ENCODE data around the gene ELAVL2. TPM values are rescaled to one million over a fixed set of nuclear protein-coding genes. Genes with fewer than 3 reads are reported as not detected.

The ELAVL2 gene
- total RNA-seq, 1 experiment from 2014 or later = 0.18 TPM

DNA sequence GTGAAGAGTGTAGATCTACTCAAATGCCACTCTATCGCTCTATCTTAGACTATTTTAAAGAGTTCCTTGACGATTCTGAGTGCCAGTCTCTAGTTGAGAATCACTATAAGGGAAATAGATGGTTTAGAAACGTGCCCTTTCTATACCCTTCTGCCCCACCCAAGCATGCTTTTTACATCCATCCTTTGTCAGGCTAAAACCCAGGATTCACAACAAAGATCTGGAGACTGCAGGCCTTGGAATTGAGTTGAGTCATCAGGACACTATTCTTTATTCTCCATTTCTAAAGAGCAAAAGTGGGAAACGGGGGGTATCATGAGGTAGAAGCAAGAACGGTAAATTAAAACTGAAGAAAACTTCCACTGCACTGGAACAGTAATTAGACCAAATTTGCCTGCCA lies 48.7 kb downstream of the ELAVL2 start:
- no peaks in the 10 kb centered on the region for H3K4me1 Mint-ChIP-seq (ENCODE audit: low read depth, unreplicated experiment)
- ChIA-PET POLR2A (no interaction called here), CTCF (no interaction called here)
- H3K9me3 Mint-ChIP-seq (ENCODE audit: unreplicated experiment) = no peaks in the 10 kb centered on the region
- no peaks in the 10 kb centered on the region for H3K36me3 ChIP-seq (ENCODE audit: control insufficient read depth, insufficient read depth, low read length)
- BruUV-seq (replicated peaks) = no TSS peak
- no peak overlapping the region for H3K4me3 Mint-ChIP-seq (ENCODE audit: unreplicated experiment)
- no peak for DNase-seq
- H3K27me3 ChIP-seq (replicated peaks; ENCODE audit: control insufficient read depth, insufficient read depth, low read length) = no peaks in the 10 kb centered on the region
- no peaks in the 10 kb centered on the region for H3K36me3 Mint-ChIP-seq (ENCODE audit: insufficient read depth, unreplicated experiment)
- H3K9me3 ChIP-seq = no peaks in the 10 kb centered on the region
- intact Hi-C loops (cut with micrococcal nuclease; ENCODE audit: unreplicated experiment) = no loop called here
- no peak overlapping the region for H3K4me3 ChIP-seq (ENCODE audit: low read depth, low read length)
- no peaks in the 10 kb centered on the region for H3K27me3 Mint-ChIP-seq (ENCODE audit: insufficient read depth, unreplicated experiment)
- H3K27ac Mint-ChIP-seq (ENCODE audit: unreplicated experiment) = no peak overlapping the region
- TF ChIP-seq, protein P1, sequence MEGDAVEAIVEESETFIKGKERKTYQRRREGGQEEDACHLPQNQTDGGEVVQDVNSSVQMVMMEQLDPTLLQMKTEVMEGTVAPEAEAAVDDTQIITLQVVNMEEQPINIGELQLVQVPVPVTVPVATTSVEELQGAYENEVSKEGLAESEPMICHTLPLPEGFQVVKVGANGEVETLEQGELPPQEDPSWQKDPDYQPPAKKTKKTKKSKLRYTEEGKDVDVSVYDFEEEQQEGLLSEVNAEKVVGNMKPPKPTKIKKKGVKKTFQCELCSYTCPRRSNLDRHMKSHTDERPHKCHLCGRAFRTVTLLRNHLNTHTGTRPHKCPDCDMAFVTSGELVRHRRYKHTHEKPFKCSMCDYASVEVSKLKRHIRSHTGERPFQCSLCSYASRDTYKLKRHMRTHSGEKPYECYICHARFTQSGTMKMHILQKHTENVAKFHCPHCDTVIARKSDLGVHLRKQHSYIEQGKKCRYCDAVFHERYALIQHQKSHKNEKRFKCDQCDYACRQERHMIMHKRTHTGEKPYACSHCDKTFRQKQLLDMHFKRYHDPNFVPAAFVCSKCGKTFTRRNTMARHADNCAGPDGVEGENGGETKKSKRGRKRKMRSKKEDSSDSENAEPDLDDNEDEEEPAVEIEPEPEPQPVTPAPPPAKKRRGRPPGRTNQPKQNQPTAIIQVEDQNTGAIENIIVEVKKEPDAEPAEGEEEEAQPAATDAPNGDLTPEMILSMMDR (IDR thresholded peaks at IDR 0.05; ENCODE audit: insufficient read depth in 1 of 2, low read depth in 1 of 2, low read length in 1 of 2, severe bottlenecking in 1 of 2, unreplicated experiment in 1 of 2) = no peak
- H3K4me1 ChIP-seq = no peaks in the 10 kb centered on the region

DNA sequence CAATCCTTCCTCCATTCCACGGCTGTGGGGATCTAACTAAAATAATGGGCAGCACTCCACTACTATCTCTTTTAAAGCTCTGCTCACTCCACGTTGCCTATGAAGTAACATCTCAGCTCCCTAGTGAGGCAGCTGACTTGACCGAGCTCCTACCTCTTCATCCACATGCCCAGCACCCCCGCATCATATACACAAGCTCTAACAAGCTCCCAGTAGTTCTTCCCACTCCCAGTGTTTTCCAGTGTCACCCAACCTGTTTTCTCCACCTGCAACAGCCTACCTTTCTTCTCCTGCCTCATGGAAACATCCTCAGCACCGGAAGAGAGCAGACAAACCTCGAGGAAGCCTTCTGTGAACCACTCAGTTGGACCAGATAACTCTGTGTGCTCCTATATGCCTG lies 50.5 kb downstream of the ELAVL2 start:
- H3K27me3 Mint-ChIP-seq (ENCODE audit: insufficient read depth, unreplicated experiment) = no peaks in the 10 kb centered on the region
- ChIA-PET POLR2A (no interaction called here), CTCF (no interaction called here)
- H3K4me3 Mint-ChIP-seq (ENCODE audit: unreplicated experiment) = no peak overlapping the region
- no peaks in the 10 kb centered on the region for H3K9me3 Mint-ChIP-seq (ENCODE audit: unreplicated experiment)
- H3K36me3 Mint-ChIP-seq (ENCODE audit: insufficient read depth, unreplicated experiment) = no peaks in the 10 kb centered on the region
- no TSS peak for BruUV-seq (replicated peaks)
- DNase-seq = no peak
- Histone ChIP-seq H3K9me3 (no peaks in the 10 kb centered on the region), H3K27me3 (replicated peaks; ENCODE audit: control insufficient read depth, insufficient read depth, low read length) (no peaks in the 10 kb centered on the region), H3K36me3 (ENCODE audit: control insufficient read depth, insufficient read depth, low read length) (no peaks in the 10 kb centered on the region), H3K4me3 (ENCODE audit: low read depth, low read length) (no peak overlapping the region), H3K4me1 (no peaks in the 10 kb centered on the region)
- intact Hi-C loops (cut with micrococcal nuclease; ENCODE audit: unreplicated experiment) = no loop called here
- TF ChIP-seq, protein P1 (IDR thresholded peaks at IDR 0.05; ENCODE audit: insufficient read depth in 1 of 2, low read depth in 1 of 2, low read length in 1 of 2, severe bottlenecking in 1 of 2, unreplicated experiment in 1 of 2) = no peak
- no peaks in the 10 kb centered on the region for H3K4me1 Mint-ChIP-seq (ENCODE audit: low read depth, unreplicated experiment)
- no peak overlapping the region for H3K27ac Mint-ChIP-seq (ENCODE audit: unreplicated experiment)

DNA sequence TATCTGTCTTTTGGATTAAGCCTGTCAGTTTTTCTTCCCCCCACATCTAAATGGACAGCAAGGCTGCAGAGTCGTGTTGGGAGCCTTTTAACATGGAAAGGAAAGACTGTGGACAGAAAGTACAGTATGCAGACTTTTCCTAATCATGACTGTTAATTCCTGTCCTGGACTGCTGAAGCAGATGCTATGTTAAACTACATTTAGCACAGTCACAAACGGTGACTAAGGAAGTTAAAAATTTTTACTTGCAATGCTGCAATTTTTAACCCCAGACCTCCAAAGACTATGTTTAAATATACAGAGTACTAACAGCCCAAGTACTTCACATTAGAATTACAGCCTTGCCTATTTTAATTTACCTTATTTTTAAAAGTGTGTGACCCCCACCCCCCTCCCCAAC lies 51.8 kb downstream of the ELAVL2 start:
- POLR2A ChIA-PET = no interaction called here
- DNase-seq = no peak
- BruUV-seq (replicated peaks) = no TSS peak
- H3K27me3 Mint-ChIP-seq (ENCODE audit: insufficient read depth, unreplicated experiment) = no peaks in the 10 kb centered on the region
- no peaks in the 10 kb centered on the region for H3K9me3 Mint-ChIP-seq (ENCODE audit: unreplicated experiment)
- intact Hi-C loops (cut with micrococcal nuclease; ENCODE audit: unreplicated experiment) = no loop called here
- H3K36me3 ChIP-seq (ENCODE audit: control insufficient read depth, insufficient read depth, low read length) = no peaks in the 10 kb centered on the region
- no peaks in the 10 kb centered on the region for H3K27me3 ChIP-seq (replicated peaks; ENCODE audit: control insufficient read depth, insufficient read depth, low read length)
- CTCF ChIA-PET = no interaction called here
- no peaks in the 10 kb centered on the region for H3K9me3 ChIP-seq
- H3K4me1 Mint-ChIP-seq (ENCODE audit: low read depth, unreplicated experiment) = no peaks in the 10 kb centered on the region
- no peaks in the 10 kb centered on the region for H3K36me3 Mint-ChIP-seq (ENCODE audit: insufficient read depth, unreplicated experiment)
- TF ChIP-seq, protein P1 (IDR thresholded peaks at IDR 0.05; ENCODE audit: insufficient read depth in 1 of 2, low read depth in 1 of 2, low read length in 1 of 2, severe bottlenecking in 1 of 2, unreplicated experiment in 1 of 2) = no peak
- no peak overlapping the region for H3K4me3 ChIP-seq (ENCODE audit: low read depth, low read length)
- H3K27ac Mint-ChIP-seq (ENCODE audit: unreplicated experiment) = no peak overlapping the region
- H3K4me1 ChIP-seq = no peaks in the 10 kb centered on the region
- H3K4me3 Mint-ChIP-seq (ENCODE audit: unreplicated experiment) = no peak overlapping the region

Data from Caco-2 (cell line).